GM23338 (cell line): ENCODE measurements around the gene NTNG1.

Source experiments
- EZH2 ChIP-seq: fragments of 200-600 bp; sonication (generic); IDR thresholded peaks from one replicate; pipeline ENCODE4 v1.8.0; 2017; ENCODE audit warnings: antibody characterized with exemption, mild to moderate bottlenecking, low read depth; ENCODE audit not compliant: unreplicated experiment
- NANOG ChIP-seq: IDR thresholded peaks from 2 replicates; pipeline ENCODE4 v1.6.1; 2016; ENCODE audit warnings: antibody characterized with exemption, borderline replicate concordance
- TF ChIP-seq, protein P1 (sequence below), 2 experiments: fragments of 200-600 bp in 1 of 2; sonication (generic) in 1 of 2; conservative IDR thresholded peaks; 2 replicates each; pipeline versions ENCODE4 v1.5.1 to v1.6.1; 2016 to 2017; ENCODE audit warnings: antibody characterized with exemption in 2 of 2, low read depth in 2 of 2, mild to moderate bottlenecking in 2 of 2, moderate library complexity in 1 of 2

DNA sequence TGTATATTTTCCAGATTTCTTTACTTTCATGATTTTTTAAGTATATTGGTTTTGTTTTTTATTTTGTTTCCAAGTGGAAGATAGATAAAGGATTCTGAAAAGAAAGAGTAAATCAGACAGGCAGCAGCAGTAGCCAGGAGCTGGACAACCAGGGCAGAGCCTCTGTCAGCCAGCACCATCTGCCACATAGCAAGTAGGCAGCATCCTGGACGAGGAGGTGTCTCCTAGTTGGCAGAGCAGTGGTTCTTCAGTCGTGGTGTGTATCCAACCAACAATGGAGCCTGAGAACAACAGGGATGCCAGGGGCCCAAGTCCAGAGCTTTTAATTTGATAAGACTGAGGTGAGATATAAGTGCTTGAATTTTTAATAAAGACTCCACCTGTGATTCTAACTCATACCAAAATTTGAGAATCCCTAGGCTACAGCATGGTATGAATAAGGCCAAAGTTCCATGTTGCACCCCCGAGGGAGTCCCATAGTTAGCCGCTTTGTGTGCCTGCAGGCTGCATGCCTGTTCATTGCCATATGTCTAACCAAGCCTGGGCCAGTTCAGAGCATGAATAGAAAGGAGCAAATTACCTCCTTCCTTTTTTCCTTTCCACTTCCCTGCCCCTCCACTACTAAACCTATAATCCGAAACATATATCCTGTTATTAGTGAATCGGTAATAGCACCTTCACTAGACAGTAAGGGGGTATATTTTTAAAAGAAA lies 153.2 kb downstream of the NTNG1 start:
- TF ChIP-seq, protein P1, sequence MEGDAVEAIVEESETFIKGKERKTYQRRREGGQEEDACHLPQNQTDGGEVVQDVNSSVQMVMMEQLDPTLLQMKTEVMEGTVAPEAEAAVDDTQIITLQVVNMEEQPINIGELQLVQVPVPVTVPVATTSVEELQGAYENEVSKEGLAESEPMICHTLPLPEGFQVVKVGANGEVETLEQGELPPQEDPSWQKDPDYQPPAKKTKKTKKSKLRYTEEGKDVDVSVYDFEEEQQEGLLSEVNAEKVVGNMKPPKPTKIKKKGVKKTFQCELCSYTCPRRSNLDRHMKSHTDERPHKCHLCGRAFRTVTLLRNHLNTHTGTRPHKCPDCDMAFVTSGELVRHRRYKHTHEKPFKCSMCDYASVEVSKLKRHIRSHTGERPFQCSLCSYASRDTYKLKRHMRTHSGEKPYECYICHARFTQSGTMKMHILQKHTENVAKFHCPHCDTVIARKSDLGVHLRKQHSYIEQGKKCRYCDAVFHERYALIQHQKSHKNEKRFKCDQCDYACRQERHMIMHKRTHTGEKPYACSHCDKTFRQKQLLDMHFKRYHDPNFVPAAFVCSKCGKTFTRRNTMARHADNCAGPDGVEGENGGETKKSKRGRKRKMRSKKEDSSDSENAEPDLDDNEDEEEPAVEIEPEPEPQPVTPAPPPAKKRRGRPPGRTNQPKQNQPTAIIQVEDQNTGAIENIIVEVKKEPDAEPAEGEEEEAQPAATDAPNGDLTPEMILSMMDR (conservative IDR thresholded peaks at IDR 0.05; ENCODE audit: low read depth in 2 of 2) = no peak
- TF ChIP-seq EZH2 (no peak), NANOG (no peak)
